Left ventricle myocardium superior (tissue), 1 donor: Measurements from ENCODE around the gene WDTC1. TPM values are rescaled to one million over a fixed set of nuclear protein-coding genes. Genes with fewer than 3 reads are reported as not detected.
A peak's percentile ranks its signal among the peaks of the same experiment; 100 is the strongest.

Experiments
- ATAC-seq: fragments of 200-7000 bp; cut with Tn5 transposase; one replicate; pipeline ENCODE4 v1.9.1; 2020; ENCODE audit warnings: mild to moderate bottlenecking, moderate library complexity
- DNase-seq: peaks from one replicate; pipeline ENCODE4 v3.0.0-alpha.2; 2020
- intact Hi-C: fragments of 100-400 bp; cut with micrococcal nuclease; formaldehyde crosslinking; loops from one replicate; pipeline ENCODE4 v1.11.0; 2022
- total RNA-seq: library from RNA; stranded (reverse); fragmentation: NEBNext Ultra II Directional; extraction: Animal tissue kit (Norgen Biotek cat#: 25700); gene quantifications from one replicate; pipeline ENCODE4 v1.2.1, GENCODE V29; 2021
- donor health status: DM: no; HTN: yes; CAD: no; lungs with severe emphysema.

Gene WDTC1
- total RNA-seq, 1 donor from 2014 or later, result 68.8 TPM

- intact Hi-C loops, result no loop called here
- no peak for ATAC-seq
- no peak for DNase-seq
Measured at GRCh38 chr1:27298632-27299384, 64.4 kb downstream of the WDTC1 start.

GRCh38 chr1:27299385-27300271 lies 65.2 kb downstream of the WDTC1 start:
- intact Hi-C loops, result loop anchor here (5.0 kb wide), 2 partner anchors 98 to 308 kb away; no protein-coding TSS in a partner anchor
- ATAC-seq (peak; percentile 73), DNase-seq (peak; percentile 76)

DNA sequence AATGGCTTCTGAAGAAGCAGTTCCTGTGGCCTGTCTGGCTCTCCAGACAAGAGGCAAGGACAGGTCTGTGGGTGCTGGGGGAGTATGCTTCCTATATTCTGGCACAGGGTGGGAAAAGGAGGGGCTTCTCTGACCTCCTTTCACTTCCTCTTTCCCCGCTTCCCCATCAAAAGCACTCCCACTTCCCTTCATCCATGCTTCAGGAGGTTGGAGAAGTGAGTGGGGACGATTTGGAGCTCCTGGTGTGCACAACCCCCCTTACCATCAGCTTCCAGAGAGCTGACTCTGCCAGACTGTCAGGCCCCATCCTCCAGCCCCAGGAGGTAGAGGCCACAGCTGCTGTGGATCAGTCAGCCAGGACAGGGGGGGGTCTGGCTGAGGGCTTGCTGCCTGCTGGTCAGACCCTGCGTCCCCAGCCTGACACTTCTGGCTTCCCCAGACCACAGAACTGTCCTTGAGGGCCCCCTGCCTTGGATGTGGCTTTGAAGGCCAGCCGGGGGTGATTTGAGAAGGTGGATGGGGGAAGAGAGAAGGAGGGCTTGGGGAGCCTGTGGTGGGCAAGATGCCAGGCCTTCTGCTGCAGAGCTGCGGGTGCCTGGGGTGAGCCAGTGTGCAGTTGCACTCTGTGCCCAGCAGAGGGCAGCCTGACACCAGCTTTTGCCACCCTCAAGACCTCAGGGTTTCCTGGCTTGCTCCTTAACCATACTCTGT lies 66.1 kb downstream of the WDTC1 start:
- intact Hi-C loops, result loop anchor here (5.0 kb wide), 2 partner anchors 97 to 307 kb away; no protein-coding TSS in a partner anchor
- peak; percentile 85 for ATAC-seq

DNA sequence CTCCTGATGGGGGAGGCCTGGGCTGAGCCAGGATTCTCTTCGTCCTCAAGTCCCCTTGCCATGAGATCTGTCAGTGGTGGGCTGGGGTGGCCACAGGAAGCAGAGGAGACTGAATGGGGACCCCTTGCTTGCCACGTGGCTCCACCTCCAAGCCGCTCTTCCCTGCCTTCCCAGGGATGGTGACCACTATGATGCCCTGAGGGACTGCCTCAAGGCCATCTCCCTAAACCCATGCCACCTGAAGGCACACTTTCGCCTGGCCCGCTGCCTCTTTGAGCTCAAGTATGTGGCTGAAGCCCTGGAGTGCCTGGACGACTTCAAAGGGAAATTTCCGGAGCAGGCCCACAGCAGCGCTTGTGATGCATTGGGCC lies 66.6 kb downstream of the WDTC1 start:
- intact Hi-C loops, result loop anchor here (5.0 kb wide), 2 partner anchors 96 to 306 kb away; no protein-coding TSS in a partner anchor
- DNase-seq, result no peak
- ATAC-seq, result no peak

More for the DNA sequence above, 66.1 kb downstream of the WDTC1 start:
- peak; percentile 88 for DNase-seq

DNA sequence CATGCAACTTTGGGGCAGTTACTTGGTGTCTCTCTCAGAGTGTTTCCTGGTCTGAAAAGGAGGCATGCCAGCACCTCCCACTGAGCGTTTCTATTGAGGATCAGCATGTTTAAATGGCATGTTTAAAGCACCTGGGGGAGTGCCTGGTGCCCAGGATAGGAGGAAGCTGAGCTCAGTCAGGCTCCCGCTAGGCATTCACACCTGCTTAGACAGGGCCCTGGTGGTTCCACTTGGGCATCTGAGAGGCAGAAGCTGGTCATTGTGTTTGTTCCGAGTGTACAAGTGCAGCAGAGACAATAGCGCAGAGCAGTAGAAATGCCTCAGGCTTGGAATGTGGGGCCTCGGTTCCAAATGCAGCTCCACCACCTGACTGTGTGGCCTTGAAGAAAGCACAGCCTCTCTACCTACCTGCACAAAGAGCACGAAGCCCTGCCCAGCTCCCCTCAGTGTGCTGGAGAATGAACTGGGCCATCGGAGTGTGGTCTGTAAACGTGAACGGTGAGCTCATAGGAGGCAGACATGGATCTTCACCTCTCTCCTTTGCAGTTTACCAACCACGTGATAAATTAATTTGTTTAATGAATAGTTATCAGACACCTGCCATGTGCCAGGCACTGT lies 67.3 kb downstream of the WDTC1 start:
- DNase-seq (no peak), ATAC-seq (no peak)
- intact Hi-C loops, result loop anchor here (5.0 kb wide), 2 partner anchors 96 to 306 kb away; no protein-coding TSS in a partner anchor

DNA sequence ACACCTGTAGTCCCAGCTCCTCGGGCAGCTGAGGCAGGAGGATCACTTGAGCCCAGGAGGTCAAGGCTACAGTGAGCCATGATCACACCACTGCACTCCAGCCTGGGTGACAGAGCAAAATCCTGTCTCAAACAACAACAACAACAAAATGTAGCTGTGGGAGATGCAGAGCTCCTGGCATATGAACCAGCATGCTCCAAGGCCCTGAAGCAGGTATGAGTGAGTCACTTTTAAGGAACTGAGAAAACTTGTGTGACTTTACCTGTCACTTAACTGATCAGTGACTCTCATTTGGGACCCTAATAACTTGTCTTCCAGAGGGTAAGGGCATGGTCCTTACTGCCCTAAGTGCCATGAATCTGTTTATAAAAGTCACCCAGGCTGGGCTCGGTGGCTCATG lies 68.2 kb downstream of the WDTC1 start:
- intact Hi-C loops, result loop anchor here (5.0 kb wide), 2 partner anchors 95 to 305 kb away; no protein-coding TSS in a partner anchor
- DNase-seq, result no peak

GRCh38 chr1:27303509-27303908 lies 69.1 kb downstream of the WDTC1 start:
- no peak for ATAC-seq

More for the DNA sequence above, 68.2 kb downstream of the WDTC1 start:
- no peak for ATAC-seq

GRCh38 chr1:27306071-27306470 lies 71.6 kb downstream of the WDTC1 start:
- intact Hi-C loops, result no loop called here
- DNase-seq (no peak), ATAC-seq (no peak)

More at GRCh38 chr1:27303509-27303908, 69.1 kb downstream of the WDTC1 start:
- intact Hi-C loops, result loop anchor here (5.0 kb wide), 2 partner anchors 94 to 304 kb away; no protein-coding TSS in a partner anchor
- DNase-seq, result no peak

GRCh38 chr1:27306892-27307761 lies 72.7 kb downstream of the WDTC1 start:
- no peak for ATAC-seq
- intact Hi-C loops, result no loop called here
- DNase-seq, result no peak

GRCh38 chr1:27307874-27308598 lies 73.6 kb downstream of the WDTC1 start:
- DNase-seq, result no peak
- no peak for ATAC-seq
- intact Hi-C loops, result no loop called here

GRCh38 chr1:27314169-27314568 lies 79.7 kb downstream of the WDTC1 start:
- no peak for ATAC-seq
- DNase-seq, result no peak
- intact Hi-C loops, result no loop called here

GRCh38 chr1:27314737-27315136 lies 80.3 kb downstream of the WDTC1 start:
- intact Hi-C loops, result no loop called here
- ATAC-seq (no peak), DNase-seq (no peak)

DNA sequence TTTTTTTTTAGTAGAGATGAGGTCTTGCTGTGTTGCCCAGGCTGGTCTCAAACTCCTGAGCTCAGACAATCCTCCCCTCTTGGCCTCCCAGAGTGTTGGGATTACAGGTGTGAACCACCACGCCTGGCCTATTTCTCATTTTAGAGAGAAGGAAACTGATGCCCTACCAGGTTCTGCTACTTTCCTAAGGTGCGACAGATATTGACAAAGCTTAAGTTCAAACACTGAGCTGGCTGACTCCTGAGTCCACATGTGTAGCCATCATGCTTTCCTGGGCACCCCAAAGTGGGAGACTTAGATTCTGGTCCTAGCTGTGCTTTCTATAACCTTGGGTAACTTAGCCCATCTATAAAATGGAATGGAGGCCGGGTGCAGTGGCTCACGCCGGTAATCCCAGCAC lies 82.4 kb downstream of the WDTC1 start:
- no peak for ATAC-seq
- DNase-seq, result no peak
- intact Hi-C loops, result no loop called here

- intact Hi-C loops, result no loop called here
- no peak for ATAC-seq
- DNase-seq, result no peak
Measured at GRCh38 chr1:27318136-27318535, 83.7 kb downstream of the WDTC1 start.

DNA sequence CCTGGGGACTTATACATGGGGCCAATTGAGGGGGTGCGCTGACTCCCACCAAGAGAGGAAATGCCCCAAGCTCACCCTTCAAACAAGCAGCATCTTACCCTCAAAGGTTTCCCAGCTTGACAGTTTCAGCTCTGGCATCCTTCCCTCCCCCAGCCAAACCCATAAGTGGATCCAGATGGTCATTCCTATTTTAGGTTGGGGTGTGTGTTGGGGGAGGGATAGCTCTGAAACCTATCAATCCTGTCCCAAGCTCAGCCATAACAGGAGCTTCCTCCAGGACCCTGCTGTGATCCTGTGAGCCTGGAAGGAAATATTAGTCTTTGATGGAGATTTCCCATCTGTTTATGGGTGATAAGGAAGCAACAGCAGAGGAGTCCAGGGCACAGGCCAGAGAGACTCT lies 84.2 kb downstream of the WDTC1 start:
- intact Hi-C loops, result no loop called here
- DNase-seq, result no peak
- ATAC-seq, result no peak

- DNase-seq, result peak; percentile 98
- ATAC-seq, result peak; percentile 99
- intact Hi-C loops, result no loop called here
Measured at GRCh38 chr1:27321813-27322568, 87.6 kb downstream of the WDTC1 start, which contains the start of gene TMEM222. Gene TMEM222, plus strand, starts transcription at chr1:27322163. Its CDS starts 35 bp downstream, at chr1:27322198.
